ENCODE data around the gene ABTB1.

DNA sequence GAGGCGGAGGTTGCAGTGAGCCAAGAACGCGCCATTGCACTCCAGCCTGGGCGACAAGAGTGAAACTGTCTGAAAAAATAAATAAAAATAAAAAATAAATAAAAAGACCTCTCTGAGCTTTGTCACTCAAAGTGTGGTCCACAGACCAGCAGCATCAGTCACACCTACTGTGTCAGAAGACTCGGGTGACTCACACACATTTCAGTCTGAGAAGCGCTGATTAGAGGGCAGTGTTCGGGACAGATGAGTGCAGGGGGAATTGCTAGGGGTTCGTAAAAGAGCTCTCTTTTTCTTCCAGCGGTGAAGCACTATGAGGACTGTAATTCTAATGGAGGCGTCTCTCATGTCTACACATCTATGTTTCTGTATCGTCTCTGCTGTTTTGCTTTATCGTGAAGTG, 38.1 kb upstream of the ABTB1 start:
- TF ChIP-seq POLR2A (IDR thresholded peaks at IDR 0.05), result no peak
- no peak for TF ChIP-seq CTCF (IDR thresholded peaks at IDR 0.05)
- no peak for TF ChIP-seq EP300 (IDR thresholded peaks at IDR 0.05)
- TF ChIP-seq POLR2AphosphoS5 (IDR thresholded peaks at IDR 0.05), result no peak

Measured in sigmoid colon (tissue), 4 donors.